NK-92 treated with Interleukin-12 subunit alpha and Interleukin-12 subunit beta, amount 100 ng/mL, for 24 hours (cell line): ENCODE measurements around the gene LMO1.

ENCODE experiments used
- DNase-seq: peaks from one replicate; lab custom pipeline; 2025; lab: John Stamatoyannopoulos, UW

The LMO1 gene

GRCh38 chr11:8242499-8243280 lies 21.0 kb downstream of the LMO1 start:
- DNase-seq: no peak

- no peak for DNase-seq
Measured at GRCh38 chr11:8242118-8242475, 21.6 kb downstream of the LMO1 start.

- no peak for DNase-seq
Measured at GRCh38 chr11:8241373-8242117, 22.1 kb downstream of the LMO1 start.

- no peak for DNase-seq
Measured at GRCh38 chr11:8239536-8240228, 24.0 kb downstream of the LMO1 start.

GRCh38 chr11:8239040-8239439 lies 24.6 kb downstream of the LMO1 start:
- no peak for DNase-seq

- no peak for DNase-seq
Measured at GRCh38 chr11:8237453-8237852, 26.2 kb downstream of the LMO1 start.

- no peak for DNase-seq
Measured at GRCh38 chr11:8235925-8236324, 27.8 kb downstream of the LMO1 start.

- DNase-seq: no peak
Measured at GRCh38 chr11:8234910-8235309, 28.8 kb downstream of the LMO1 start.

- DNase-seq: no peak
Measured at GRCh38 chr11:8234425-8234821, 29.3 kb downstream of the LMO1 start.

GRCh38 chr11:8233691-8234424 lies 29.8 kb downstream of the LMO1 start:
- no peak for DNase-seq

- no peak for DNase-seq
Measured at GRCh38 chr11:8232849-8233606, 30.6 kb downstream of the LMO1 start.

GRCh38 chr11:8232414-8232813 lies 31.3 kb downstream of the LMO1 start:
- DNase-seq: no peak

GRCh38 chr11:8231979-8232378 lies 31.7 kb downstream of the LMO1 start:
- no peak for DNase-seq

- no peak for DNase-seq
Measured at GRCh38 chr11:8230921-8231847, 32.5 kb downstream of the LMO1 start.

- no peak for DNase-seq
Measured at GRCh38 chr11:8230178-8230859, 33.4 kb downstream of the LMO1 start.

GRCh38 chr11:8229299-8230177 lies 34.1 kb downstream of the LMO1 start:
- no peak for DNase-seq

GRCh38 chr11:8228231-8228630 lies 35.4 kb downstream of the LMO1 start:
- DNase-seq: no peak
